Right atrium auricular region (tissue), 2 donors: ENCODE results near the gene MS4A12. TPM values are rescaled to one million over a fixed set of nuclear protein-coding genes. Genes with fewer than 3 reads are reported as not detected.

ENCODE experiments used
- DNase-seq: peaks from one replicate; pipeline ENCODE4 v3.0.0-alpha.2; 2019; ENCODE audit warnings: low spot score
- H3K27ac ChIP-seq, 2 donors: fragments of 200-600 bp; sonication (generic); 1 replicate in 1 of 2; 2 replicates in 1 of 2; pipeline ENCODE4 v1.5.1; 2016 to 2019
- H3K27me3 ChIP-seq, 2 donors: fragments of 200-600 bp; sonication (generic); one replicate each; pipeline versions ENCODE4 v1.5.1 to v1.6.0; 2017 to 2019
- H3K36me3 ChIP-seq: fragments of 200-600 bp; sonication (generic); one replicate; pipeline ENCODE4 v1.5.1; 2016
- H3K4me1 ChIP-seq, 2 donors: fragments of 200-600 bp; sonication (generic); one replicate each; pipeline versions ENCODE4 v1.5.1 to v1.6.0; 2017 to 2019
- H3K4me3 ChIP-seq, 2 donors: fragments of 200-600 bp; sonication (generic); 1 replicate in 1 of 2; 2 replicates in 1 of 2; pipeline ENCODE4 v1.5.1; 2017 to 2019; ENCODE audit warnings: mild to moderate bottlenecking in 1 of 2, moderate library complexity in 1 of 2
- H3K9me3 ChIP-seq, 2 donors: fragments of 200-600 bp; sonication (generic); one replicate each; pipeline ENCODE4 v1.5.1; 2019
- CTCF ChIP-seq, 2 donors: fragments of 200-600 bp; sonication (generic); IDR thresholded peaks; one replicate each; pipeline ENCODE4 v1.5.1; 2019; ENCODE audit warnings: antibody characterized with exemption in 2 of 2
- total RNA-seq, 2 donors: library from RNA; depleted of rRNA; stranded (reverse); fragments of >200 nt; gene quantifications; one replicate each; pipeline ENCODE4 v1.1.0, GENCODE V29; 2016

MS4A12 gene
- total RNA-seq, 2 donors from 2014 or later = not detected

GRCh38 chr11:60485987-60486386 is 6.6 kb upstream of the MS4A12 start:
- Histone ChIP-seq H3K9me3 (no peaks in the 10 kb centered on the region), H3K27ac (no peak overlapping the region), H3K4me1 (no peaks in the 10 kb centered on the region), H3K4me3 (no peak overlapping the region), H3K27me3 (no peaks in the 10 kb centered on the region), H3K36me3 (no peaks in the 10 kb centered on the region)
- no peak for TF ChIP-seq CTCF (IDR thresholded peaks at IDR 0.05)
- DNase-seq = no peak

GRCh38 chr11:60493454-60493853 is 876 bp downstream of the MS4A12 start:
- Histone ChIP-seq H3K4me1 (no peaks in the 10 kb centered on the region), H3K4me3 (no peak overlapping the region), H3K27ac (no peak overlapping the region), H3K27me3 (no peaks in the 10 kb centered on the region), H3K9me3 (no peaks in the 10 kb centered on the region), H3K36me3 (no peaks in the 10 kb centered on the region)
- no peak for DNase-seq
- no peak for TF ChIP-seq CTCF (IDR thresholded peaks at IDR 0.05)

GRCh38 chr11:60498399-60498798 is 5.8 kb downstream of the MS4A12 start:
- Histone ChIP-seq H3K4me1 (no peaks in the 10 kb centered on the region), H3K27me3 (no peaks in the 10 kb centered on the region), H3K36me3 (no peaks in the 10 kb centered on the region), H3K9me3 (no peaks in the 10 kb centered on the region), H3K4me3 (no peak overlapping the region), H3K27ac (no peak overlapping the region)
- no peak for DNase-seq
- no peak for TF ChIP-seq CTCF (IDR thresholded peaks at IDR 0.05)

- no peak overlapping the region for H3K27ac ChIP-seq
- H3K9me3 ChIP-seq = no peaks in the 10 kb centered on the region
- no peaks in the 10 kb centered on the region for H3K4me1 ChIP-seq
- H3K4me3 ChIP-seq = no peak overlapping the region
- no peak for TF ChIP-seq CTCF (IDR thresholded peaks at IDR 0.05)
- DNase-seq = no peak
- no peaks in the 10 kb centered on the region for H3K27me3 ChIP-seq
- no peaks in the 10 kb centered on the region for H3K36me3 ChIP-seq
Measured at GRCh38 chr11:60498853-60499252, 6.3 kb downstream of the MS4A12 start.

- no peak overlapping the region for H3K4me3 ChIP-seq
- no peak overlapping the region for H3K27ac ChIP-seq
- no peaks in the 10 kb centered on the region for H3K36me3 ChIP-seq
- no peak for DNase-seq
- H3K27me3 ChIP-seq = no peaks in the 10 kb centered on the region
- no peak for TF ChIP-seq CTCF (IDR thresholded peaks at IDR 0.05)
- no peaks in the 10 kb centered on the region for H3K4me1 ChIP-seq
- H3K9me3 ChIP-seq = no peaks in the 10 kb centered on the region
Measured at GRCh38 chr11:60500276-60500910, 7.8 kb downstream of the MS4A12 start.

- DNase-seq = no peak
- Histone ChIP-seq H3K4me1 (no peaks in the 10 kb centered on the region), H3K9me3 (no peaks in the 10 kb centered on the region), H3K36me3 (no peaks in the 10 kb centered on the region), H3K4me3 (no peak overlapping the region), H3K27ac (no peak overlapping the region), H3K27me3 (no peaks in the 10 kb centered on the region)
- no peak for TF ChIP-seq CTCF (IDR thresholded peaks at IDR 0.05)
Measured at GRCh38 chr11:60502221-60502775, 9.7 kb downstream of the MS4A12 start.
